GM12878 (cell line): ENCODE data around the gene WHRN. TPM values are rescaled to one million over a fixed set of nuclear protein-coding genes. Genes with fewer than 3 reads are reported as not detected.

Experiments
- BHLHE40 ChIP-seq, 2 experiments: fragments of 450-650 bp in 1 of 2; IDR thresholded peaks; 2 replicates each; pipeline ENCODE4 v1.6.1; 2011 to 2017; ENCODE audit warnings: low read depth in 2 of 2, borderline replicate concordance in 1 of 2, improper control_type of control experiment in 1 of 2, low read length in 1 of 2, mild to moderate bottlenecking in 1 of 2
- CBFB ChIP-seq: IDR thresholded peaks from 2 replicates; pipeline ENCODE4 v1.6.1; 2016; ENCODE audit warnings: antibody characterized with exemption, low read depth
- DPF2 ChIP-seq: fragments of 450-650 bp; IDR thresholded peaks from 2 replicates; pipeline ENCODE4 v1.6.1; 2017; ENCODE audit warnings: mild to moderate bottlenecking
- ETV6 ChIP-seq, 2 experiments: fragments of 450-650 bp in 1 of 2; IDR thresholded peaks in 1 of 2; conservative IDR thresholded peaks in 1 of 2; 2 replicates each; pipeline ENCODE4 v1.6.1; 2014; ENCODE audit warnings: antibody characterized with exemption in 1 of 2, borderline replicate concordance in 1 of 2, low read depth in 1 of 2, mild to moderate bottlenecking in 1 of 2, moderate library complexity in 1 of 2
- FOXM1 ChIP-seq: IDR thresholded peaks from 2 replicates; pipeline ENCODE4 v1.6.1; 2012; ENCODE audit warnings: low read depth, mild to moderate bottlenecking, inconsistent platforms, low read length, moderate library complexity
- HDAC6 ChIP-seq: fragments of 200-600 bp; sonication (generic); IDR thresholded peaks from one replicate; pipeline ENCODE4 v1.8.0; 2017; ENCODE audit warnings: antibody characterized with exemption; ENCODE audit not compliant: unreplicated experiment
- IKZF1 ChIP-seq: fragments of 450-650 bp; conservative IDR thresholded peaks from 2 replicates; pipeline ENCODE4 v1.6.1; 2017; ENCODE audit warnings: antibody characterized with exemption, mild to moderate bottlenecking
- MLLT1 ChIP-seq: fragments of 450-650 bp; IDR thresholded peaks from 2 replicates; pipeline ENCODE4 v1.6.1; 2016; ENCODE audit warnings: mild to moderate bottlenecking
- MTA3 ChIP-seq: IDR thresholded peaks from 2 replicates; pipeline ENCODE4 v1.6.1; 2012; ENCODE audit warnings: low read length, inconsistent platforms, borderline replicate concordance
- MYB ChIP-seq: fragments of 150-350 bp; IDR thresholded peaks from 2 replicates; pipeline ENCODE4 v1.6.1; 2014; ENCODE audit warnings: mild to moderate bottlenecking, low read depth, low read length, borderline replicate concordance
- NBN ChIP-seq: fragments of 450-650 bp; IDR thresholded peaks from 2 replicates; pipeline ENCODE4 v1.6.1; 2016
- NR2C1 ChIP-seq: fragments of 450-650 bp; IDR thresholded peaks from 2 replicates; pipeline ENCODE4 v1.6.1; 2017; ENCODE audit warnings: antibody characterized with exemption, mild to moderate bottlenecking, moderate library complexity
- SREBF2 ChIP-seq: IDR thresholded peaks from 2 replicates; pipeline ENCODE4 v1.6.1; 2012; ENCODE audit warnings: mild to moderate bottlenecking, low read length
- YBX1 ChIP-seq: fragments of 450-650 bp; IDR thresholded peaks from 2 replicates; pipeline ENCODE4 v1.6.1; 2016; ENCODE audit warnings: antibody characterized with exemption
- ZNF217 ChIP-seq: fragments of 450-650 bp; IDR thresholded peaks from 2 replicates; pipeline ENCODE4 v1.6.1; 2017; ENCODE audit warnings: antibody characterized with exemption, mild to moderate bottlenecking
- polyA plus RNA-seq, 11 experiments: library from polyadenylated mRNA; depleted of rRNA in 4 of 11; unstranded in 6 of 11; stranded (reverse) in 5 of 11; fragments of >200 nt; fragmentation: Nextera tagmentation in 4 of 11; fragmentation: Illumina TruSeq in 1 of 11; extraction: Ambion mirVana in 4 of 11; extraction: Trizol in 1 of 11; gene quantifications; 1 replicate in 1 of 11; 2 replicates in 10 of 11; pipeline versions ENCODE4 v1.2.1 to v1.2.3, GENCODE V29; 2011 to 2016; ENCODE audit warnings: inconsistent platforms in 2 of 11, missing spikeins in 2 of 11, low read depth in 1 of 11
- total RNA-seq, 4 experiments: library from RNA; depleted of rRNA in 3 of 4; stranded (reverse); fragments of >200 nt in 3 of 4; fragmentation: Illumina TruSeq in 1 of 4; extraction: Trizol in 1 of 4; gene quantifications; 2 replicates each; pipeline versions ENCODE4 v1.2.1 to v1.2.3, GENCODE V29; 2013 to 2021
- TF ChIP-seq, protein P1 (sequence below): IDR thresholded peaks from 2 replicates; pipeline ENCODE4 v1.6.1; 2012; ENCODE audit warnings: mild to moderate bottlenecking, low read depth, low read length
- TF ChIP-seq, protein P2 (sequence below): fragments of 450-650 bp; IDR thresholded peaks from 2 replicates; pipeline ENCODE4 v1.6.1; 2017; ENCODE audit warnings: mild to moderate bottlenecking, moderate library complexity
- TF ChIP-seq, protein P3 (sequence below): IDR thresholded peaks from 2 replicates; pipeline ENCODE4 v1.6.1; 2012; ENCODE audit warnings: low read depth, low read length, improper control_type of control experiment

Gene WHRN
- total and polyA plus RNA-seq, 10 of the 15 experiments (the other 5 are each of a cell fraction or from before 2014, with no cell fraction given) = 0.04 to 18.2 (median 0.68) TPM; not detected in 1

DNA sequence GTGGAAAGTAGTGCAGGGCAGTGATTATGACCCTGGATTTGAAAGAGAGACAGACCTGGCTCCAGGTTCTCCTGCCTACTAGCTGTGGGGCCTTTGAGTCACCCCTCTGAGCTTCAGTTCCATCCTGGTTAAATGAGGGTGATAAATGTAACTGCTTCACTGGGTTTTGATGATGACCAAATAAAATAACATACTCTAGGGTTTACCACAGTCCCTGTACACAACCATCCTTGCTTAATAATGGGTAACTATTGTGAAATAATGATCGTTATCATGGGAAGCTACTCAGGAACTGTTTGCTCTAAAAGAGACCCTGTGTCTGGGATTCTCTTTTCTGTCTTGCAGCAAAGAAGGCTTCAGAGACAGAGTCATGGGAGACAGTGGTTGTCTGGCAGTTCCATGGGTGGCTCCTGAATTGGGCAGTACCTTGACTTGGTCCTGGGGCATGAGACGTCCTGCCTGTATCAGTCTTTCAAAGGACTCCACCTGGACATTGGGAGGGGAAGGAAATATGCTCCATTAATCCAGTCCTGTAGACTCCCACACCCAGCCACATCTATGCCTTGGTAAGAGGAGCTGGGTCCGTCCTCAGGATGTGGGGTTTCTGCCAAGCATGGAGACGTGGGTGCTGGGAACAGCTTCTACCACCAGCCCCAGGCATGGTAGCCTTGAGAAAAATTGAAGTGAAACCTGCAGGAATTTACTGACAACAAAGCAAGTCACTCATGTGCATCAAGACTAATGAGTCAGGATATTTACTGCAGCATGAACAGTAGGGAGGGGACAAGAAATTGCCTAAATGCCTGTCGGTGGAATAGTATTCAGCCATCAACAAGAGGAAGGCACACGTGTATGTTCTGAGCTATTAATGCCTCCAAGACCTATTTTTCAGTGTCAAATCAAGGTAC is 140.9 kb downstream of the WHRN start (continued):
- TF ChIP-seq, protein P1, sequence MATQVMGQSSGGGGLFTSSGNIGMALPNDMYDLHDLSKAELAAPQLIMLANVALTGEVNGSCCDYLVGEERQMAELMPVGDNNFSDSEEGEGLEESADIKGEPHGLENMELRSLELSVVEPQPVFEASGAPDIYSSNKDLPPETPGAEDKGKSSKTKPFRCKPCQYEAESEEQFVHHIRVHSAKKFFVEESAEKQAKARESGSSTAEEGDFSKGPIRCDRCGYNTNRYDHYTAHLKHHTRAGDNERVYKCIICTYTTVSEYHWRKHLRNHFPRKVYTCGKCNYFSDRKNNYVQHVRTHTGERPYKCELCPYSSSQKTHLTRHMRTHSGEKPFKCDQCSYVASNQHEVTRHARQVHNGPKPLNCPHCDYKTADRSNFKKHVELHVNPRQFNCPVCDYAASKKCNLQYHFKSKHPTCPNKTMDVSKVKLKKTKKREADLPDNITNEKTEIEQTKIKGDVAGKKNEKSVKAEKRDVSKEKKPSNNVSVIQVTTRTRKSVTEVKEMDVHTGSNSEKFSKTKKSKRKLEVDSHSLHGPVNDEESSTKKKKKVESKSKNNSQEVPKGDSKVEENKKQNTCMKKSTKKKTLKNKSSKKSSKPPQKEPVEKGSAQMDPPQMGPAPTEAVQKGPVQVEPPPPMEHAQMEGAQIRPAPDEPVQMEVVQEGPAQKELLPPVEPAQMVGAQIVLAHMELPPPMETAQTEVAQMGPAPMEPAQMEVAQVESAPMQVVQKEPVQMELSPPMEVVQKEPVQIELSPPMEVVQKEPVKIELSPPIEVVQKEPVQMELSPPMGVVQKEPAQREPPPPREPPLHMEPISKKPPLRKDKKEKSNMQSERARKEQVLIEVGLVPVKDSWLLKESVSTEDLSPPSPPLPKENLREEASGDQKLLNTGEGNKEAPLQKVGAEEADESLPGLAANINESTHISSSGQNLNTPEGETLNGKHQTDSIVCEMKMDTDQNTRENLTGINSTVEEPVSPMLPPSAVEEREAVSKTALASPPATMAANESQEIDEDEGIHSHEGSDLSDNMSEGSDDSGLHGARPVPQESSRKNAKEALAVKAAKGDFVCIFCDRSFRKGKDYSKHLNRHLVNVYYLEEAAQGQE = no peak
- no peak for TF ChIP-seq ETV6 (conservative IDR thresholded peaks at IDR 0.05 in 1 of 2, IDR thresholded peaks at IDR 0.05 in 1 of 2; ENCODE audit: borderline replicate concordance in 1 of 2, low read depth in 1 of 2)
- no peak for TF ChIP-seq YBX1
- no peak for TF ChIP-seq CBFB
- TF ChIP-seq MTA3 = no peak
- TF ChIP-seq, protein P2, sequence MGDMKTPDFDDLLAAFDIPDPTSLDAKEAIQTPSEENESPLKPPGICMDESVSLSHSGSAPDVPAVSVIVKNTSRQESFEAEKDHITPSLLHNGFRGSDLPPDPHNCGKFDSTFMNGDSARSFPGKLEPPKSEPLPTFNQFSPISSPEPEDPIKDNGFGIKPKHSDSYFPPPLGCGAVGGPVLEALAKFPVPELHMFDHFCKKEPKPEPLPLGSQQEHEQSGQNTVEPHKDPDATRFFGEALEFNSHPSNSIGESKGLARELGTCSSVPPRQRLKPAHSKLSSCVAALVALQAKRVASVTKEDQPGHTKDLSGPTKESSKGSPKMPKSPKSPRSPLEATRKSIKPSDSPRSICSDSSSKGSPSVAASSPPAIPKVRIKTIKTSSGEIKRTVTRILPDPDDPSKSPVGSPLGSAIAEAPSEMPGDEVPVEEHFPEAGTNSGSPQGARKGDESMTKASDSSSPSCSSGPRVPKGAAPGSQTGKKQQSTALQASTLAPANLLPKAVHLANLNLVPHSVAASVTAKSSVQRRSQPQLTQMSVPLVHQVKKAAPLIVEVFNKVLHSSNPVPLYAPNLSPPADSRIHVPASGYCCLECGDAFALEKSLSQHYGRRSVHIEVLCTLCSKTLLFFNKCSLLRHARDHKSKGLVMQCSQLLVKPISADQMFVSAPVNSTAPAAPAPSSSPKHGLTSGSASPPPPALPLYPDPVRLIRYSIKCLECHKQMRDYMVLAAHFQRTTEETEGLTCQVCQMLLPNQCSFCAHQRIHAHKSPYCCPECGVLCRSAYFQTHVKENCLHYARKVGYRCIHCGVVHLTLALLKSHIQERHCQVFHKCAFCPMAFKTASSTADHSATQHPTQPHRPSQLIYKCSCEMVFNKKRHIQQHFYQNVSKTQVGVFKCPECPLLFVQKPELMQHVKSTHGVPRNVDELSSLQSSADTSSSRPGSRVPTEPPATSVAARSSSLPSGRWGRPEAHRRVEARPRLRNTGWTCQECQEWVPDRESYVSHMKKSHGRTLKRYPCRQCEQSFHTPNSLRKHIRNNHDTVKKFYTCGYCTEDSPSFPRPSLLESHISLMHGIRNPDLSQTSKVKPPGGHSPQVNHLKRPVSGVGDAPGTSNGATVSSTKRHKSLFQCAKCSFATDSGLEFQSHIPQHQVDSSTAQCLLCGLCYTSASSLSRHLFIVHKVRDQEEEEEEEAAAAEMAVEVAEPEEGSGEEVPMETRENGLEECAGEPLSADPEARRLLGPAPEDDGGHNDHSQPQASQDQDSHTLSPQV = no peak
- 0 out of 2 replicates have a peak, but pooled peaks have one; percentile 40 for TF ChIP-seq DPF2
- peak; percentile 80 for TF ChIP-seq IKZF1
- TF ChIP-seq FOXM1 = no peak
- peak; percentile 82; the same call in 1 of the 2 replicates for TF ChIP-seq ZNF217
- TF ChIP-seq BHLHE40 (IDR thresholded peaks at IDR 0.05; ENCODE audit: borderline replicate concordance in 1 of 2, low read depth in 2 of 2, low read length in 1 of 2) = peak in 1 of 2 experiments; percentile 16; a peak in 1 of 4 replicates
- TF ChIP-seq SREBF2 = no peak
- TF ChIP-seq HDAC6 = no peak
- TF ChIP-seq NBN = peak; percentile 44; the same call in 1 of the 2 replicates
- no peak for TF ChIP-seq MLLT1
- TF ChIP-seq, protein P3, sequence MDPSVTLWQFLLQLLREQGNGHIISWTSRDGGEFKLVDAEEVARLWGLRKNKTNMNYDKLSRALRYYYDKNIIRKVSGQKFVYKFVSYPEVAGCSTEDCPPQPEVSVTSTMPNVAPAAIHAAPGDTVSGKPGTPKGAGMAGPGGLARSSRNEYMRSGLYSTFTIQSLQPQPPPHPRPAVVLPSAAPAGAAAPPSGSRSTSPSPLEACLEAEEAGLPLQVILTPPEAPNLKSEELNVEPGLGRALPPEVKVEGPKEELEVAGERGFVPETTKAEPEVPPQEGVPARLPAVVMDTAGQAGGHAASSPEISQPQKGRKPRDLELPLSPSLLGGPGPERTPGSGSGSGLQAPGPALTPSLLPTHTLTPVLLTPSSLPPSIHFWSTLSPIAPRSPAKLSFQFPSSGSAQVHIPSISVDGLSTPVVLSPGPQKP = no peak
- TF ChIP-seq MYB = no peak
- no peak for TF ChIP-seq NR2C1
